IPS-15b (cell line): ENCODE measurements around the gene CYSRT1.

Source experiments
- H3K27me3 ChIP-seq: one replicate; pipeline ENCODE4 v1.6.1; 2013; ENCODE audit warnings: low read length; ENCODE audit not compliant: control insufficient read depth, insufficient read depth
- H3K36me3 ChIP-seq: one replicate; pipeline ENCODE4 v1.6.1; 2013; ENCODE audit warnings: low read length; ENCODE audit not compliant: control insufficient read depth, insufficient read depth
- H3K4me1 ChIP-seq: one replicate; pipeline ENCODE4 v1.6.1; 2013; ENCODE audit warnings: mild to moderate bottlenecking, low read length; ENCODE audit not compliant: control insufficient read depth, insufficient read depth
- H3K4me3 ChIP-seq: one replicate; pipeline ENCODE4 v1.5.1; 2013; ENCODE audit warnings: low read depth, low read length
- H3K9ac ChIP-seq: one replicate; pipeline ENCODE4 v1.6.1; 2013; ENCODE audit warnings: low read depth, mild to moderate bottlenecking, low read length
- H3K9me3 ChIP-seq: one replicate; pipeline ENCODE4 v1.6.1; 2013; ENCODE audit warnings: mild to moderate bottlenecking, low read length; ENCODE audit not compliant: control insufficient read depth, insufficient read depth

The CYSRT1 gene

GRCh38 chr9:137231372-137232039 is 6.5 kb downstream of the CYSRT1 start:
- Histone ChIP-seq H3K36me3 (no peaks in the 10 kb centered on the region), H3K9me3 (no peaks in the 10 kb centered on the region), H3K9ac (no peak overlapping the region), H3K4me3 (no peak overlapping the region), H3K27me3 (no peaks in the 10 kb centered on the region), H3K4me1 (no peaks in the 10 kb centered on the region)

DNA sequence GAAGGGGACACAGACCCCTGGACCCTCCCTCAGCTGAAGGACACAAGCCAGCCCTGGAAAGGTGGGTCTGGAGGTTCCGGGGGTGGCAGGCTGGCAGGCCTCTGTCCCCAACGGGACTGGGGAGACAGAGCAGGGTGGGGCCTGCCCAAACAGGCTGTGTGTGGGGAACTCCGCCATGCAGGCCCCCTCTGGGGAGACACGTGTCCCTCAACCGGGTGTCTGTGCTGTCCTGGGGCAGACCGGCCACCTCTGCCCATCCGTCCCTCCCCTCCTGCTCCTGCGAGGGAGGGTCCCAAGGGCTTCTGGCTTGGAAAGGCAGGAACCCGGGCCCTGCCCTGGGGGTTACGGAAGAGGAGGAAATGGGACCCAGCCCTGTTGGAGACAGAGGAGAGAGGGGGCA is 7.1 kb downstream of the CYSRT1 start:
- Histone ChIP-seq H3K36me3 (no peaks in the 10 kb centered on the region), H3K9me3 (no peaks in the 10 kb centered on the region), H3K4me1 (no peaks in the 10 kb centered on the region), H3K9ac (no peak overlapping the region), H3K4me3 (no peak overlapping the region), H3K27me3 (no peaks in the 10 kb centered on the region)

- Histone ChIP-seq H3K27me3 (no peaks in the 10 kb centered on the region), H3K4me3 (no peak overlapping the region), H3K9ac (no peak overlapping the region), H3K4me1 (no peaks in the 10 kb centered on the region), H3K36me3 (no peaks in the 10 kb centered on the region), H3K9me3 (no peaks in the 10 kb centered on the region)
These were observed 7.5 kb downstream of the CYSRT1 start for GRCh38 chr9:137232510-137232909.

DNA sequence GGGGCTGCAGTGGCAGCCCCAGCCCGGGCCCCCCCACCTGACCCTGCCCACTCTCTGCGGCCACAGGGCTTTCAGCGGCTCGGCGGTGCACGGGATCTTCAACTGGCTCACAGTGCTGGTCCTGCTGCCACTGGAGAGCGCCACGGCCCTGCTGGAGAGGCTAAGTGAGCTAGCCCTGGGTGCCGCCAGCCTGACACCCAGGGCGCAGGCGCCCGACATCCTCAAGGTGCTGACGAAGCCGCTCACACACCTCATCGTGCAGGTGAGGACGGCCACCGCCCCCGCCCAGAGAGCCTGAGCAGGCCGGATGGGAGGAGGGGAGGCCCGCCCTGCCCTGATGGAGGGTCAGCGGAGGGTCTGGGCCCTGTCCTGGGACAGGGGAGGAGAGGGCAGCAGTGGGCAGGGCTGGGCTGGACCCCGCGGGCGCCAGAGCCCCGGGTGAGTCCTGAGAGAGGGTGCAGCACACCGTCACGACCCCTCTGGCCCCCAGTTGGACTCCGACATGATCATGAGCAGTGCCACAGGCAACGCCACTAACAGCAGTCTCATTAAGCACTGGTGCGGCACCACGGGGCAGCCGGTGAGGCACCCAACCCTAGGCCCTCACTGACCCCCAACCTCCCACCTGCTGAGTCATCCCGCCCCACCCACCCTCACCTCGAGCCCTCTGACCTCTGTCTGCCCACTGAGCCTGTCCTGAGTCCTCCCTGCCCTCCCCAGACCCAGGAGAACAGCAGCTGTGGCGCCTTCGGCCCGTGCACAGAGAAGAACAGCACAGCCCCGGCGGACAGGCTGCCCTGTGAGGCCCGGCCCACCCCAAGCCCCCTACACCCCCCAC is 8.4 kb downstream of the CYSRT1 start:
- H3K9me3 ChIP-seq = no peaks in the 10 kb centered on the region
- H3K27me3 ChIP-seq = no peaks in the 10 kb centered on the region

GRCh38 chr9:137234055-137234697 is 9.2 kb downstream of the CYSRT1 start:
- no peaks in the 10 kb centered on the region for H3K36me3 ChIP-seq
- no peak overlapping the region for H3K4me3 ChIP-seq
- H3K27me3 ChIP-seq = no peaks in the 10 kb centered on the region
- no peaks in the 10 kb centered on the region for H3K4me1 ChIP-seq
- H3K9me3 ChIP-seq = no peaks in the 10 kb centered on the region
- H3K9ac ChIP-seq = no peak overlapping the region

More for the DNA sequence above, 8.4 kb downstream of the CYSRT1 start:
- Histone ChIP-seq H3K4me3 (no peak overlapping the region), H3K36me3 (no peaks in the 10 kb centered on the region), H3K9ac (no peak overlapping the region), H3K4me1 (no peaks in the 10 kb centered on the region)

DNA sequence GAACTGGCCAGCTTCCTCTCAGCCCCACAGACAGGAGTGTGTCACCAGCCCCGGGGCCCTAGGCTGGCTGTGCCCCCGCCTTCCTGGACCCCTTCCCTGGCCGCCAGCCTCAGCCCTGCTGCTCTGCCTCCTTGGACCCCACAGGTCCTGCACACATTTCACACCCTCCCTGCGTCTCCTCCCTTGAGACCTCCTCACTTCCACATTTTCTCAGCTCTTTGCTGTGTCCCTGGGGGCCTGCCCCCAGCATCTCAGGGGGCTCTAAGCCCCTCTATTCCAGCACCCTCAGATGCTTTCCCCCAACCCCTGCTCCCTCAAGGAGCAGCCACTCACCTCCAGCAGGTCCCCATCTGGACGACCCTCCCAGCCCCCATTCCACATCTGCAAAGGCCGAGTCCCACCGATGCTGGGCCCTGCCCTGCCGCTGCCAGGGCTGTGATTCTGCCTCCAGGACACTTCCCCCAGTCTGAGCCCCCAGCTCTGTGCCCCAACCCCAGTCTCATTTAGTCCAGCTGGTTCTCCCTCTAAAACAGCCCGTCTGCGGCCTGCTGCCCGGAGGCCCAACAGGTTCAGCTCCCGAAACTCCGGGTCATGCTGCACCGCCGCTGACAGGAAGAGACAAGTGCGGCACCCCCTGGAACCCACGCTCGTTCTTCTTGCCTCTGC is 9.9 kb downstream of the CYSRT1 start:
- Histone ChIP-seq H3K4me3 (no peak overlapping the region), H3K36me3 (no peaks in the 10 kb centered on the region), H3K27me3 (no peaks in the 10 kb centered on the region), H3K9me3 (no peaks in the 10 kb centered on the region), H3K9ac (no peak overlapping the region), H3K4me1 (no peaks in the 10 kb centered on the region)

- Histone ChIP-seq H3K4me1 (no peaks in the 10 kb centered on the region), H3K9ac (no peak overlapping the region), H3K4me3 (no peak overlapping the region), H3K36me3 (no peaks in the 10 kb centered on the region), H3K9me3 (no peaks in the 10 kb centered on the region), H3K27me3 (no peaks in the 10 kb centered on the region)
These were observed 10.7 kb downstream of the CYSRT1 start for GRCh38 chr9:137235424-137236237.

GRCh38 chr9:137236238-137236935 is 11.4 kb downstream of the CYSRT1 start:
- Histone ChIP-seq H3K4me3 (peak overlapping the region; percentile 13), H3K9ac (no peak overlapping the region), H3K9me3 (no peaks in the 10 kb centered on the region), H3K4me1 (no peaks in the 10 kb centered on the region), H3K27me3 (no peaks in the 10 kb centered on the region), H3K36me3 (no peaks in the 10 kb centered on the region)

GRCh38 chr9:137236936-137237421 is 12.0 kb downstream of the CYSRT1 start:
- H3K4me1 ChIP-seq = no peaks in the 10 kb centered on the region
- no peaks in the 10 kb centered on the region for H3K9me3 ChIP-seq
- H3K36me3 ChIP-seq = peaks cover 2% of the 10 kb centered on the region
- no peak overlapping the region for H3K9ac ChIP-seq
- no peaks in the 10 kb centered on the region for H3K27me3 ChIP-seq
- H3K4me3 ChIP-seq = peak overlapping the region; percentile 13

DNA sequence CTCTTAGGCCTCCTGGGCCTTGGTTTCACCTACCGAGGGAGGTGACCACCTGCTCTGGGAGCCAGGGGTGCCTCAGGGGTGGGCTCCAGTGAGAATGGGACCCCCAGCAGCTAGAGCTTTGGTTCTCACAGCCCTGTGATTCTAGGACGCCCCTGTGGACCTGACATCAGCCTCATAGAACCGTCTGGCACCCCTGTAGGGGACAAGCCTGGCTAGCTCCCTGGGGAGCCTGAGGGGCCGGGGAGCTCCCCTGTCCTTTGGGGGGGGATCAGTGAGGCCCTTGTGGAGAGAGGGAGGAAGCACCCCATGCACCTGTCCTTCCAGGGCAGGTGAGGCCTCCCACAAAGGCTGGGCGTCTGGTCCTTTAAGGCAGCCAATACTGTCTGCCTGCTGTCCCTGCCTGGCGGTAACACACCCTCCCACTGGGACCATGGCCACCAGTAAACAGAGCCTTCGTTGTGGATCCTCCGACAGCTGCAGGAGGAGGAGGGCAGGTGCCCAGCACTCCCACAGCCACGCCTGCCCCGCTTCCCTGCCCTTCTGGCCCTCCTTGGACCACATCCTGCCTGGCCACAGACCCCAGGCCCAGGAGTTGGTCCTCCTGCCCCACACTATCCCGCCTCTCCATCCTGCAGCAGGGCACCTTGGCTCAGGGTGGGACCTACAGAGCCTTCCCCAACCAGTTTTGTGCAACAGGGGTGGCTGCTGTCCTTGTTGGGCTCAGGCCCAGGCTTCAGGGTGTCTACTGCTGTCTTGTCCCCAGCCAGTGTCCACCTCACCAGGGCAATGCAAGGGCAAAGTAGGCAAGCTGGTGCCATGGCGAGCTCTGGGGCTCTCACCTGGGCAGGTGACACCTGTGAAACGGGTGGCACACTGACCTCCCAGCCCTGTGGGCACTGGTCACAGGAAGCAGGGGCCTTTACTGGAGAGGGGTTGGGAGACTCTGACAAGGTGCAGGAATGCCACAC is 13.1 kb downstream of the CYSRT1 start:
- Histone ChIP-seq H3K27me3 (no peaks in the 10 kb centered on the region), H3K9ac (no peak overlapping the region), H3K36me3 (peaks cover 12% of the 10 kb centered on the region), H3K9me3 (no peaks in the 10 kb centered on the region), H3K4me1 (no peaks in the 10 kb centered on the region), H3K4me3 (no peak overlapping the region)
